Right ventricle myocardium inferior (tissue), 1 donor: ENCODE results near the gene PRKAG2. TPM values are rescaled to one million over a fixed set of nuclear protein-coding genes. Genes with fewer than 3 reads are reported as not detected.
A peak's percentile ranks its signal among the peaks of the same experiment; 100 is the strongest.

Source experiments
- ATAC-seq: fragments of 200-7000 bp; cut with Tn5 transposase; one replicate; pipeline ENCODE4 v1.9.1; 2020; ENCODE audit warnings: mild to moderate bottlenecking, moderate library complexity
- DNase-seq: peaks from one replicate; pipeline ENCODE4 v3.0.0; 2021; ENCODE audit errors: missing footprints
- intact Hi-C: fragments of 100-400 bp; cut with DNase I; formaldehyde crosslinking; loops from one replicate; pipeline ENCODE4 v1.11.0; 2022
- total RNA-seq: library from RNA; stranded (reverse); fragmentation: NEBNext Ultra II Directional; extraction: Animal tissue kit (Norgen Biotek cat#: 25700); gene quantifications from one replicate; pipeline ENCODE4 v1.2.1, GENCODE V29; 2021
- donor health status: DM: no; HTN: yes; CAD: no; lungs with severe emphysema.

The PRKAG2 gene
- total RNA-seq, 1 donor from 2014 or later = 122 TPM

DNA sequence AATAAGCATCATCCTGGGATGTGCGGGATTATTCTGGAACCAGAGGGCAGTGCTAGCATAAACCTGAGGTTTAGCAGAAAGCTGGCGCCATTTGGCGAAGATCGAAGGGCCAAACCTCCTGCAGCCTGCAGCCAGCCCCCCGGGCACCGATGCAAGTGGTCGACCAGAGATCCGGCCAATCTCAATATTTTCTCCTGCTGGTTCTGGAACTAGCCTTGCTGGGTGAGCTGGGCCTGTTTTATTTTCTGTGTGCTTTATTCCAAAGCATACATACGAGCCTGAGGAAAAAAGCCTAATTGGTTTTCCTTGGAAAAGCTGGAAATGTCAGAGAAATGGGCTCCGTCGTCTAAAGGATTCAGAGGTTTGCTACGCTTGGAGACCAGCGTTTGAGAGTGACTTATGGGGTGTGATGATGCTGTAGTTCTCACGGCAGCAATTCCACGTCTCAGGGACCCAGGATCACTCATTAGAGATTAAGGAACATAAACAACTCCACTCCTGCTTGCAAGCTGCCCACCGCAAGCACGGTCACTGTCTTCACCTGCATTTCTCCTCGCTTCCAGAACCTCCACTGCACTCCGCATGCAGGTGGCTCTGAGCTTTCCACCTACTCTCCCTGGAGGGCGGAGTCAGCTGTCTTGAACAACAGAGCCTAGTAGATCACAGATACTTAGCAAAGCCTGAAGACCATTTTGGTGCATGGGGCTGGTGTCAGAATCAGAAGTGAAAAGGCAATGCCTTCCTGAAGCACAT is 60.2 kb downstream of the PRKAG2 start:
- ATAC-seq (no peak), DNase-seq (no peak)
- intact Hi-C loops = no loop called here

DNA sequence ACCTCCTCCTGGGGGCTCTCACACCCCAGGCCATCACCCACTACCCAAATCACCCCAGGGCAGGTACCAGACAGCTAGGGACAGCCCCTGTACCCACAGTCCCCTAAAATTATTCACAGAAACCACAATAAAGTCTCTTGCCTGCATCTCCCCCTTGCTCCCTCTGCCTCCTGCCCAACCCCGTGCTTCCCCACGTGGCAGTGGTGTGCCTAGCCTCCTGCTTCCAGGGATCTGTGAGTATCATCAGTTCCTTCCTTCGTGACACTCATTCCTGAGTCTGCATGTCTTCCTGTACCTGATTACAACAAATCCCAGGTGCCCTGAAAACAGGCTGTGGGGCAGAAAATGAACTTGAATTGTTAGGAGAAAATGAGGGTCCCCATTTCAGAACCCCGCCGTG is 61.5 kb downstream of the PRKAG2 start:
- DNase-seq = no peak
- intact Hi-C loops = no loop called here
- no peak for ATAC-seq

DNA sequence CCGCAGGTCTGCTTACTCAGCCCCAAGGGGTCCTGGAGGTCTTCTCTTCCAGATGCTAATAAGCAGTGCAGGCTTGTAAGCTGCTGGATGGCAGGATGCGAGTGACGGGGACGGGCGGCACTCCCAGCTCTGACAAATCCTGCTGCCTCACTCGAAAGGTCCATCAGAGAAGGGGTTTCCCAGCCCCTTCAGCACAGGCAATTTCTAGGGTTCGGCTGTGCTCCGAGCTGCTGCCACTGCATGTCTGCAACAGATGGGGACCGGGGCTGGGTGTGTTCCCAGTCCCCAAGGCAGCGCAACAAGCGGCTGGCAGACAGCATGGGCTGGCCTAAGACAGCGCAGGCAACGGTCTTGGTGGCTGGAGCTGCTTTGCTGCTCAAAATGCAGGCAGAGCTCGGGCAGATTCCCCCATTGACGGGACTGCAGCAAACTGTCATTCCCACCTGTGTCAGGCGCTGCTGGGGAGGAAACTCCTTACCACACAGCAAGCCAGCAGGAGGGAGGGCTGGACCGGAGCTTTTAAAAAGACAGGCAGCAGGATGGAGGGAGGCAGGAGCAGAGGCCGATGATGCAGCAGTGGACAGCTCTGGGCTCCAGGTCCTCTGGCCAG is 62.4 kb downstream of the PRKAG2 start:
- ATAC-seq = no peak
- intact Hi-C loops = no loop called here
- DNase-seq = no peak

DNA sequence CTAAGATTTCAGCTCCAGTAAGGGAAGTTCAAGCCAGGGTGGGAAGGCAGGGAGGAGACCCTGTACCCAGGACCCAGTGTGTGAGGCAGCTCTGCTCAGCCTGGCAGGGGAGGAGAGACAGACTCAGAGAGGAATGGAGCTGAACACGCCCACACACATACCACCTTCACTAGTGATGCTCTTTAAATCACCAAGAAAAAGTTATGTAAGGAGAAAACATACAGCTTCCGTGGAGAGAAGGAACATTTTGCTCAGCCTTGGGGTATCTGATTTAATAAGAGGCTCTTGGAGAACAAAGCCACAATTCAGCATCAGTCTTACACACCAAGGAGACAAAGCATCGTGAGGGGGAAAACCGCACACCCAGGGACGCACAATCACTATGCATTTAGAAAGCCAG is 62.9 kb downstream of the PRKAG2 start:
- no peak for ATAC-seq
- intact Hi-C loops = no loop called here
- DNase-seq = no peak

DNA sequence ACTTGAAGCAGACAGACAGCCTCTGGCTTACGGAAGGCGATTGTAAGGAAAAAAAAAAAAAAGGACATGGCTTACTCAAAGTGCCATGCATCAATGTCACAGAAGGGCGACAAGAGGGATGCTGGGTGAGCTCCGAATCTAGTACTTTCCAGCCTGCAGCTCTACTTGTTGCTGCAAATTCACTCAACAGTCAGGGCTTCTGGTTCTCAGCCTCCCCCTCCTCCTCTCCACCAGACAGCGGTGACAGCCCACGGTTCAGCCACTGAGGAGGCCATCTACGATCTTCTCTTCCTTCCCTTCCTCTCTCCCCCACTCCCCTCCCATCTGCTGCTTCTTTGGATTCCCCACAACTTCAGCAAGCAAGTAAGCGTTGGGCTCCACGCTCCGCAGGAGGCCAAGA is 63.5 kb downstream of the PRKAG2 start:
- intact Hi-C loops = no loop called here
- no peak for ATAC-seq

DNA sequence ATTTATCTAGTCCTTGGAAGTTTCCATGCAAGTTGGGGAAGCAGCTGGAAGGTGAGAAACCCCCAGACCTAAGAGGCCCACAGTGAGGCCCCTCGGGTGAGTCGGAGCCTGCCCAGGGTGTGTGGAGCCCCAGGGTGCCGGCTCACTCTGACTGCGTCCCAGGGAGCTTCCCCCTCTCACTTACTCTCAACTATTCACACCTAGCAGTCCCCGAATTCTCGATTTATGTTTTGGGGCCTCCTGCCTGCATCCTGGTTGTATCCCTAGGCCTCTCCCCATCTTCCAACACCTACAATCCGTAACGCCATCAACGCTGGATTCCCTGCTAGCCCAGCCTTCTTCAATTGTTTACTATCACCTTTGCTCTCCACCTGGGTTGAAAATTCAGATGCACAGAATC is 63.9 kb downstream of the PRKAG2 start:
- ATAC-seq (no peak), DNase-seq (no peak)
- intact Hi-C loops = no loop called here

More for the DNA sequence above, 63.5 kb downstream of the PRKAG2 start:
- DNase-seq = no peak

DNA sequence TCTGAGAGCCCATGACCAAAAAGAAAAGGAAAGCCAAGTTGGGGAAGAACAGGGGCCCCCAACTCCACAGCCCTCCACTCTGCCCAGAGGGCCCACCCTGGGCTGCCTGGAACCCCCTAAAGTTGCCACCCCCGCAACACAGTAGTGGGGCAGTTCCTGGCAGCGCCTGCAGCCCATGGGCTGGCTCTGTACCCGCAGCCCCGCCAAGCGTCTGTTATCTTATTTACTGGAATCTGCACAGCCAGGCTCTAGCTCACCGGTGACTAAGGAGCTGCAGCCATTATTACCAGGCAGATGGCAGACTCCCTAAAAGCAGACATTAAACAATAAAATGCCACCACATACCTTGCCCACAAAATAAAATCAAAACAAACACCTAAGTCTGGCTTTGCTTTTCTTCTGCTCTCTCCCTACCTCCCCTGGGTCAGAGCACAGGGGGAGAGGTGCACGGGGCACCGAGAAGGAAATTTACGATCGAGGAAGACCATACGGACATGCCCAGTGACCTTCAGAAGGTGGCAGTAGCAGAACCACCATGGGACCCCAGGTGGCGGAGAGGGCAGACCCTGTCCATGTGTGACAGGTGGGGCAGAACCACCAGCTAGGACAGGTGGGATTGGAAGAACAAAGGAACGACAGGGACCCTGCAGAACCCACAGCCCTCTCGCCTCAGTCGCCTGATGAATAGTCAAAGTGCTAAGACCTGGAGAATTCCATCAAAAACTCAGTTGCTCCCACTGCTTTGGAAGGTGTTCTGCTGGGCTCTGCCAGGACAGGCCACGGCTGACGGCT is 66.3 kb downstream of the PRKAG2 start:
- peak; percentile 36 for ATAC-seq
- intact Hi-C loops = no loop called here

DNA sequence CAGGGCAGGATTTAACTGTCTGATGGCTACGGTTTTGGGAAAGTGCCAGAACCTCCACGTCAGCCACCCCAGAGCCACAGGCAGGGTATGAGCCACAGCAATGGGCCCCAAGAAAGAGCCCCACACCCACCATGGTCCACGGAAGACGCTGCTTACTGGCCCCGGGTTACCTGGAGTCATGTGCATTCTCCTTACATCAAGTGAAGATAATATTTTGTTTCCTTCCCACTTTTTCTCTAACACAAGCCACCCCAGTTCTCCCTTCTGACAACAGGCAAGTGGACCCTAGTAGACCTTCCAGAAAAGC is 67.1 kb downstream of the PRKAG2 start:
- DNase-seq (no peak), ATAC-seq (no peak)
- intact Hi-C loops = no loop called here

More for the DNA sequence above, 66.3 kb downstream of the PRKAG2 start:
- DNase-seq = no peak

DNA sequence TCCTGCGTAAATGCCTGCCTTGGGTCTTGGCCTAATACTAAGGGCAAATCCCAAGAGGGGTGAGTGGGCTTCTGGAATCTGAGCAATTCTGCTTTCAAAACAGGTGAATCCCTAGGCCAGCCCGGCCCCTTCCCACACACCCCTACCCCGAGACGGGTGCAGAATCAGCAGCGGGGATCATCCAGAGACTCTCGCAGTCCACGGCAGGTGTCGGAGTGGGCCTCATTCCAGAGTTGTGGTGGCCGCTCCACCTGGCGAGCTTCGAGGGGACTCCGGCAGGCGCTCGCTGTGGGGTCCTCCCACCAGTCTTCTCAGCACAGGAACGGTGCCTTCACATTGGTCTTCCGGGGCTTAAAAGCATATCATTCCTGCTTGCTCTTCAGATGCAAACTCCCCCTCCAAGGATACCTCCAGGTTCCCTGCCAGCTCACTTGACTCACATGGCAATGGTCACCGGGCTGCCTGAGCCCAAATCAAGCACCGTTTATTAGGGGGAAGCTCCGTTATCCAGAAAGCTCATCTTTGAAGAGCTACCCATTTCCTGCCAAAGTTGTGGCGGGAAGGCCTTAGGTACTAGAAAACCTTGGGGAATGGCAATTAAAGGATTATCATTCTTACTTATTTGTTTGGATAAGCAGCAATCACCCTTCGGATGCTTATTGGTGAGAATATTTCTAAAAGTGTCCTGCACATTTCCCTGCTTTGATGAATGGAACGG is 67.6 kb downstream of the PRKAG2 start:
- ATAC-seq = no peak
- DNase-seq = no peak
- intact Hi-C loops = no loop called here

DNA sequence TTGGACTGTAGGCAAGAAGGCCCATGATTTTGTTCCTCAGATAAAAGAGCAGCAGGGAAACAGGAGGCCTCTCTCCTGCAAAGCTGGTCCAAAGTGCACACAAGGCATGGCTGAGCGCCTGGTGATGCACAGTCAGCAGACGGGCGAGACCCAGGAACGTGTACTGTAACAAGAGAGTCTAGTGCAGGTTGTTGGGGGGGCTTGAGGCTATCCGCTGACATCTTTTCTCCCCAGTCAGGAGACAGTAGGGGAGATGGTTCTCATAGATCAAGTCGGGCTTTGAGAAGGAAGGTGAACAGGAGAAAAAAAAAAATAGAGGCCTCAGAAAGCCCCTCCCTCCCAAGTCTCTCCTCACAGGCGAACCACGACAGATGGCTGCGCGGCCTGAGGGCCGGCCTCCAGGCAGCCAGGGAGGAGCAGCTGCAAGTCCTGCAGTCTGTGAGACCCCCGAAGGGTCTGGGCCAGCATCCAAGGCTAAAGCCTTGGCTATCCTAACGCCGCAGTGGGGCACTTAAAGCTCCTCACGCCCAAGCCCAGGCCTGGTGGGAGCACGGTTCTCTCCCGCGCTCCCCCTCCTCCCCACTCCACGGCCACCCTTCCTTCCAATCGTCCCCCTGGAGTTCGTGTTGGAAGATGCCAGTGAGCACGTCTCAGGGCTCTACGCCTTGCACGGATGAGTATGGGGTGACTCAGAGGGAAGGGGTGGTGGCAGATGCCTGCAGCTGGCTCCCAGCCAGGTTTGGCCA is 68.3 kb downstream of the PRKAG2 start:
- DNase-seq (no peak), ATAC-seq (no peak)
- intact Hi-C loops = no loop called here

DNA sequence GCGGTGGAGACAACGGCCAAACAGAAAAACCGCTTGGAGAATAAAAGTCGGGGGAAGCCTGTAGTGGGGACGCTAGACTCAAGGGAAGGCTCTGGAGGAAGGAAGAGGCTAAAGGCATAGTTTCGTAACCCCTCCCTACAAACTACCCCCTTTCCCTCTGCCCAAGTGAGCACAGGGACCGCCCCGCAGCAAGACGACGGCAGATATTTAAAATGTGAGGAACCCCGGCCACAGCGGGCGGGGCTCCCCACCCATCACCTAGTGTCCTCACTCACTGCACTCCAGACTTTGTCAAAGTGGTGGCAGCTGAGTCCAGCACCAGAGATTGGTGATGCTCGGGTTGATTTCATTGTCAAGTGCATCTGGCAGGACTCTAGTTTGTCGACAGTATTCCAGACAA is 69.1 kb downstream of the PRKAG2 start:
- intact Hi-C loops = no loop called here
- ATAC-seq (no peak), DNase-seq (no peak)

DNA sequence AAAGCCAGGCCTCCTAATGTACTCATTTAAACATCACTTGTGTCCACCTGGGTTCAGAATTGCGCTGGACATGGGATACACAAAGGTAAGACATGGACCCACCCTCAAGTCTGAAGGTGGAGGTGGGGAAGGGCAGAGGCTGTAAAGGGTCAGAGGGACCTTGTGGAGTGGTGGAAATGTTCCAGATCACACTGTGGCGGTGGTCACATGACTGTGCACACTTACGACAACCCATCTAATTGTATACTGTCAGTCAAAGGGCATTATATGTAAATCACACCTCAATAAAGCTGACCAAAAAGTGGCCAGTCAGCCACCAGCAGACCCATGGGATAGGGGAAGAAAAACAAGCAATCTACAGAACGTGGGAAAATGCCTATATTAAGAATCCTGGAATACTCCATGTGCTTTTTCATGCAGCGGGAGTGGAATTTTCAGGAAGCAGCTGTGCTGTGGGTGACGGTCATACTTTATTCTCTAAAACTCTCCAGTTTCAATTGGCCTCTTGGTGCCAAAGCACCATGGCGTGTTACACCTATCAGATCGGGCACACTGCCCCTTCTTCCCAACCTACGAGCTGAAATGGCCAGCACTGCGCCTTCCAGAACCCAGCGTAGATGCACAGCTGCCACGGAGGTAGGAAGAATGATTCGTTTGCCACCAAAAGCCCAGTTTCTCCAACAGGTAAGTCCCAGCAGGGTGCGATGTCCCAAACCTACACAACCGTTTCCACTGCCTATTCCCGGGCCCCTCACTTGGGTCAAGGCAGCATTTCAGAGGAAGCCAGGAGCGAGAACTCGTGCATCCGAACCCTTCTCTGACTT is 69.8 kb downstream of the PRKAG2 start:
- no peak for ATAC-seq
- DNase-seq = no peak
- intact Hi-C loops = no loop called here

DNA sequence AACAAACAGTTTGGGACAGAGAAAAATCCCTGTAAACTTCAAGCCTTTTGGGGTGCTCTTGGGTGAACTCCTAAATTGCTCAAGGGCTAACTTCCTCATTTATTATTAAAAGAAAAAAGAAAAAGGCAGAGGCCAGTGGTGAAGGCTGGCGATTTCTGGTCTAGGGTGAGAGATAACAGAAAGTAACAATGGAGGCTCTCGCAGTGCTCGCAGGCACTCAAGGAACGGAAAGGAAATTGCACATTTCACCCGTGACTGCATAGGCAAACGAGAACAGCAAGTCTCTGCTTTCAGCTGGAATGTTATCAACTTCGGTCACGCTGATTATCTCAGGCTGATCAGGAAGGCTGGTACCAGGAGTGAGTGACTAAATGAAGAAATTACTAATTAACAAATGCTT is 70.7 kb downstream of the PRKAG2 start:
- DNase-seq = no peak
- no peak for ATAC-seq
- intact Hi-C loops = no loop called here

DNA sequence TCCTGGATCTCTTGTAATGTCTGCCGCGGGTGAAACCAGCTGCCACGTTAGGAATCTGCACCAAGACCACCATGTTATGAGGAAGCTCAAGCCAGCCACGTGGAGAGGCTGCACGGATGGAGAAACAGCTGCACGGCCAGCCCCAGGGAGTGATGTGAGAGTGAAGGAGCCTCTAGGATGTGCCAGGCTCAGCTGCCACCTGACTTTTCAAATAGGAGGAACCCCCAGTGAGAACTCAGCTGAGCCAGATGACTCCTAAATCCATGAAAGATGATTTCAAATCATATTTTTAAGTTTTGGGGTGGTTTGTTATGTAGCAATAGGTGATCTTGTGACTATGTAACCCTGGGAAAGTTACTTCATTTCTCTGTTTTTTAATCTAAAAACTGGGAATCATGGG is 71.7 kb downstream of the PRKAG2 start:
- intact Hi-C loops = no loop called here
- DNase-seq = no peak
- ATAC-seq = no peak

DNA sequence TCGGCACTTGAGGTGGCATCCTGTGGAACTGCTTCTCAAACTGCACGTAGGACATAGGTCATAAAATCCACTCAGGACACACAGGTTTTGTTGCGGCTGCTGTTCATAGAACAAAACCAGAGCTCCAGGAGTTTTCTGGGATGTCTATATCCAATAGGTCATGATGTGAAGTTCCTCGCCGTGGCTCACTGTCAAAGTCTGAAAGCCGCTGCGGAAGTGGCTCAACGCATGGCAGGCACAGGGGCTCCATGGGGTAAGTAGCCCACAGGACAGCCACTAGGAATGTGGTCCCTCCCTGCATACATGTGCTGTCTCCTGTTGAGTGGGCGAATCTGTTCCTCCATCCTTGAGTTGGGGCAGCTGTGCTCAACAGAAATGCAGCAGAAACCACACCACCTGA is 72.2 kb downstream of the PRKAG2 start:
- intact Hi-C loops = no loop called here
- DNase-seq = no peak
- no peak for ATAC-seq

DNA sequence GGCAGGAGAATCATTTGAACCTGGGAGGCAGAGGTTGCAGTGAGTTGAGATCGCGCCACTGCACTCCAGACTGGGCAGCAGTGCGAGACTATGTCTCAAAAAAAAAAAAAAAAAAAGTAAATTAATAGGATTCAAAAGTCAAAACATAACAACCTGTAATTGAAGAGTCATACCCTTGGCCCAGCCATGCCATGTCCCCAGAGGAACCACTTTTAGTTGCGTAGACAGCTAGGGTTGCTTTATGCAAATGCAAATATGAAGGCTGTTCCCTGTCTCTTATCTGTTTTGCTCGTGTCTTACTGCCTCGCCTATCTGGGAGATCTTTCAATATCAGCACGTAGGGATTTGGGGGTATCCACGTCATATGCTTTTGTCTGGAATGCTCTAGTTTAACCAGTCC is 73.1 kb downstream of the PRKAG2 start:
- no peak for ATAC-seq

DNA sequence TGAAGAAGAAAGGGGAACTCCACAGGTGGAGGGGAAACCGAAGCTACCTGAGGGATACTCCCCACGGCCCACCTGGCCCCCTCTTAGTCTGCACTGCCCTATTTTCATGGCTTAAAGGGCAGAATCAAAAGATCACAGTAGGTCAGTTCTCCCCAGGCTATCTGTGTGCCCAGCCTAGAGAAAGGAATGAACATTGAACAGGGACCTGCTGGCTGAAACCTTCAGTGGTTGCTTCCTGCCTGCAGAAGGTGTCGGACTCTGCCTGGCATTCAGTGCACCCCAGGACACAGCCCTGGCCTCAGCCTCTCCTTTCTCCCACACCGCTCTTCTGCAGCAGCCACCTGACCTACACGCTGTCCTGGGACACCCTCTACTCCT is 74.5 kb downstream of the PRKAG2 start:
- ATAC-seq (no peak), DNase-seq (no peak)
- intact Hi-C loops = no loop called here

More for the DNA sequence above, 73.1 kb downstream of the PRKAG2 start:
- DNase-seq = no peak
- intact Hi-C loops = no loop called here

DNA sequence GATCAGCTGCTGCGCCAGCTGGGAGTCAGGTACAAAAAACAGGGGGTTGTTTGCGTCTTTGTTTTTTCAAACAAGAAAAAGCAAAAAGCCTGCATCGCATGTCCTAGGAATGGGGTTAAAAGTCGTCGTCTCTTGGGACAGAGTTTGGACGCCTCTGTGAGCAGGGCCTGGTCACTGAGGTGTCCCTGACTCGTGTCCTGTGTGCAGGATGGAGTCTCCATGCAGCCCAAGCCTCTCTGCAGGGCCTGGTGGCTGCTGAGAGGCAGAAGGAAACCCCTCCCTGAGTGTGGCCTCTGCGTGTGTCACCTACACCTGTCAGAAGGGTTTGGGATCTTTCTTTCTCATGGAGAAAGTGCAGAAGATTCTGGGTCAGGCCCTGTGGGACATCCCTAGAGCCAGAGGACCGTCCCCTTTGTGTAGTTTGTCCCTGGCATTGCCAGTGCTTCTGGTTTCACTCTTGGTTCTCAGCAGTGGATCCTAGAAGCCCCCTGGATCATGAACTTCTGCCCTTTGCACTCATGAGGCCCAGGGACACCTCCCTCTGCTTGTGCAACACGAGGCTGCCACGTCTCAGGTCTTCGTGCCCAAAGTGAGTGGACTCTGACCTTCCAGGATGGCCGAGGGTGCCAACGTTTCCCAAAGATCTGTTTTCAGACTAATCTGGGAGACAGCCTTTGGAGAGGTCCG is 75.0 kb downstream of the PRKAG2 start:
- DNase-seq (no peak), ATAC-seq (no peak)
- intact Hi-C loops = no loop called here
